GM19463 (cell line): ENCODE data around the gene RNF115.
"Not testable (repeated sequence)": the region's sequence is repeated elsewhere in the genome, so short reads cannot be mapped to it uniquely, and the experiment has no call there.

Experiments
- ATAC-seq: cut with Tn5 transposase; IDR thresholded peaks from one replicate; pipeline ENCODE4 v1.9.1; 2021; ENCODE audit warnings: mild to moderate bottlenecking, moderate library complexity; ENCODE audit not compliant: unreplicated experiment

The RNF115 gene

GRCh38 chr1:145828367-145829026, 4.6 kb upstream of the RNF115 start:
- no peak for ATAC-seq

GRCh38 chr1:145827966-145828365, 4.1 kb upstream of the RNF115 start:
- ATAC-seq, result no peak

- no peak for ATAC-seq
Measured at GRCh38 chr1:145826030-145826429, 2.1 kb upstream of the RNF115 start.

- no peak for ATAC-seq
Measured at GRCh38 chr1:145824499-145824842, 576 bp upstream of the RNF115 start.

- ATAC-seq, result not testable (repeated sequence)
Measured at GRCh38 chr1:145822779-145823331, 1.0 kb downstream of the RNF115 start.

- not testable (repeated sequence) for ATAC-seq
Measured at GRCh38 chr1:145818095-145818494, 5.8 kb downstream of the RNF115 start.

GRCh38 chr1:145812977-145813810, 10.7 kb downstream of the RNF115 start:
- not testable (repeated sequence) for ATAC-seq

GRCh38 chr1:145806844-145807243, 17.1 kb downstream of the RNF115 start:
- no peak for ATAC-seq

- no peak for ATAC-seq
Measured at GRCh38 chr1:145806408-145806807, 17.5 kb downstream of the RNF115 start.

GRCh38 chr1:145805057-145805456, 18.8 kb downstream of the RNF115 start:
- no peak for ATAC-seq

- no peak for ATAC-seq
Measured at GRCh38 chr1:145804235-145805045, 19.5 kb downstream of the RNF115 start.

GRCh38 chr1:145799806-145800205, 24.1 kb downstream of the RNF115 start:
- ATAC-seq, result no peak

- no peak for ATAC-seq
Measured at GRCh38 chr1:145796753-145797152, 27.1 kb downstream of the RNF115 start.

- ATAC-seq, result no peak
Measured at GRCh38 chr1:145795257-145795881, 28.5 kb downstream of the RNF115 start.

GRCh38 chr1:145792484-145792883, 31.4 kb downstream of the RNF115 start:
- no peak for ATAC-seq

GRCh38 chr1:145791860-145792259, 32.0 kb downstream of the RNF115 start:
- not testable (repeated sequence) for ATAC-seq

GRCh38 chr1:145788580-145788979, 35.3 kb downstream of the RNF115 start:
- no peak for ATAC-seq

- no peak for ATAC-seq
Measured at GRCh38 chr1:145786271-145786670, 37.6 kb downstream of the RNF115 start.

- peak; percentile 50 for ATAC-seq
Measured at GRCh38 chr1:145785547-145785946, 38.3 kb downstream of the RNF115 start.

GRCh38 chr1:145784409-145784808, 39.5 kb downstream of the RNF115 start:
- ATAC-seq, result no peak
